ENCODE results near the gene C6orf136.
A peak's percentile ranks its signal among the peaks of the same experiment; 100 is the strongest.

The C6orf136 gene

DNA sequence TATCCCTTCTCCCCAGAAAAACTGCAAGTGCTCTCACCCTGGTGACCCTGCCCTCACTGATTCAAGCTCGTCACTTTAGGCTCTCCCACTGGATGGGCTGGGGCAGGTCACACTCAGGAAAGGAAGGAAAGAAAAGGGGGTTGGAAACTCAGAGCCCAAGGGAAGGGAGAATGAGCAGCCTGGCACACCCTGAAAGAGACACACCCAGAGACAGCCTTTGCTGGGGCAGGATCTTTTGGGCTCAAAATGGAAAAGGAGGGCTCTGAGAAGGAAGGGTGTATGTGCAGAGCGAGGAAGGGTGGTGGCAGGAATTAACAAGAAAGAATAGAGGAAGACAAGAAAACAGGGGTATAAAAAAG, 37.0 kb downstream of the C6orf136 start:
- no peak for DNase-seq (ENCODE audit: low read depth)
- TF ChIP-seq, protein P1, sequence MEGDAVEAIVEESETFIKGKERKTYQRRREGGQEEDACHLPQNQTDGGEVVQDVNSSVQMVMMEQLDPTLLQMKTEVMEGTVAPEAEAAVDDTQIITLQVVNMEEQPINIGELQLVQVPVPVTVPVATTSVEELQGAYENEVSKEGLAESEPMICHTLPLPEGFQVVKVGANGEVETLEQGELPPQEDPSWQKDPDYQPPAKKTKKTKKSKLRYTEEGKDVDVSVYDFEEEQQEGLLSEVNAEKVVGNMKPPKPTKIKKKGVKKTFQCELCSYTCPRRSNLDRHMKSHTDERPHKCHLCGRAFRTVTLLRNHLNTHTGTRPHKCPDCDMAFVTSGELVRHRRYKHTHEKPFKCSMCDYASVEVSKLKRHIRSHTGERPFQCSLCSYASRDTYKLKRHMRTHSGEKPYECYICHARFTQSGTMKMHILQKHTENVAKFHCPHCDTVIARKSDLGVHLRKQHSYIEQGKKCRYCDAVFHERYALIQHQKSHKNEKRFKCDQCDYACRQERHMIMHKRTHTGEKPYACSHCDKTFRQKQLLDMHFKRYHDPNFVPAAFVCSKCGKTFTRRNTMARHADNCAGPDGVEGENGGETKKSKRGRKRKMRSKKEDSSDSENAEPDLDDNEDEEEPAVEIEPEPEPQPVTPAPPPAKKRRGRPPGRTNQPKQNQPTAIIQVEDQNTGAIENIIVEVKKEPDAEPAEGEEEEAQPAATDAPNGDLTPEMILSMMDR (IDR thresholded peaks at IDR 0.05; ENCODE audit: low read depth, low read length, missing control alignments), result no peak
- in situ Hi-C loops (cut with HindIII; ENCODE audit: low sequenced_read_pairs), result no loop called here
- H3K4me3 ChIP-seq (ENCODE audit: low read depth, low read length), result peak overlapping the region; percentile 94

DNA sequence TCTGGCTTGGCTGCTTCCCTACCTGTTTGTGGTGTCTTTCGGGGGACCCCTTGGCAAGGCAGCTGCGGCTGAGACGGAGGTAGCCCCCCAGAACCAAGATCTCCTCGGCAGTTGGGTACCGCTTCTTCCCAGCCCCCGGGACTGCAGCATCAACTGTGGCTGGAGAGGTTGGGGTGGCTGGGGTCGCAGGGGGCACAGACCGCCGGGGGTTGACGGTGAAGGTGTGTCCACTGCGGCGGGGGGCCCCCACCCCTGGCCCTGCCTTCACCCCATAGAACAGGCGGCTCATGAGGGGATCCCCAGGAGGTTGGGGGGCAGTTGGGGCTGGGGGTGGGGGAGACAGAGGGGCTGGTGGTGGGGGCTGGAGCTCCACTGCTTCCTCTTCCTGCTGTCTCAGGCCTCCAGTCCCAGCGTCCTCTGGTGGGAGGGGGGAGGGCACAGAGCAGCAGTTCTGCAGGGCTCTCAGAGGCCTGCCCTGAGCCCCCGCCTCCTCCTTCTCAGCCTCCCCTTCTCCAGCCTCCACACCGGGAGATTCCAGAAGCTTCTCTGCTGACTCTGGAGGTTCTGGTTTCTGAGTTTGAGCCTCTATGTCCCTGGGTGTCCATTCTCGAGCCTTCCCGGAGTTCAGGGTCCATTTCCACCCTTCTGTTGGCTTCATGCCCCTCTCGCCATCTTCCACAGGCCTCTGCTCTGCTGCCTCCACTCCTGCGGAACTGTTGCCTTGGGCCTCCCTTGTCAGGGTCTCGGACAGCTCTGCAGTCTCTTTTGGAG, 37.6 kb downstream of the C6orf136 start:
- DNase-seq (ENCODE audit: low read depth), result no peak
- peak overlapping the region; percentile 94 for H3K4me3 ChIP-seq (ENCODE audit: low read depth, low read length)

DNA sequence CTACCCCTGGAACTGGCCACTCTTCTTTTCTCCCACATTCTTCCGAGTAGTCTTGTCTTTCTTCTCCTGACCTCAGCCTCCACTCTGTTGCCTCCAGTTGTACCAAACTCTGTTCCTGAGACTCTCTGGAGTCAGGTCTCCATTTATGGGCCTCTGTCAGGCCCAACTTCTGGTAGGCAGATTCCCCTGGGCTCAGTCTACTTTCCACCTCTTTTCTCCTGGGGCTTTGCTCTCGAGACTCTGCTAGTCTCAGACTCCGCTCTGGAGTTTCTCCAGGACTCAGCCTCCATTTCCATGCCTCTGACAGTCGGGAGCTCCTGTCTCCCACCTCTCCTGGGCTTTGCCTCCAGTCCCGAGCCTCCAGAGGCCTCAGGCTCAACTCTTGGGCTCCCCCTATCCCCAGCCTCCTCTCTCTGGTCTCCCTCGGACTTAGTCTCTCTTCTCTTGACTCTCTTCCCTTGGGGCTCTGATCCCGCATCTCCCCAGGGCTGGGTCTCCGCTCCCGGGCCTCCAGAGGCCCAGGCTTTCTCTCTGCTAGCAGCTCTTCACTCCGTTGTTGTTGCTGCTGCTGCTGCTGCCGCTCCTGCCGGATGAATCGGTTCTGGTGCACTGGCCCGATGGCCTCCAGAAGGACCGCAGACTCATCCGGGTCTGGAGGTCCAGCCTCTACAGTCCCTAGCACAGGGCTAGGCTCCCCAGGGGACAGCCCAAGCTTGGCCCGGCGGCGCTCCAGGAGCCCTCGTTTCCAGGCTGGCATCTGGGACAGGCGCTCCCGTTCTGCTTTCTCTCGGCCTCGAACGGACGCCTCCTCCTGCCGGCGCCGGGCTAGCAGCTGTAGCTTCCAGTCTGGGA, 38.5 kb downstream of the C6orf136 start:
- no peak for DNase-seq (ENCODE audit: low read depth)
- H3K4me3 ChIP-seq (ENCODE audit: low read depth, low read length), result peak overlapping the region; percentile 94
- TF ChIP-seq, protein P1 (IDR thresholded peaks at IDR 0.05; ENCODE audit: low read depth, low read length, missing control alignments), result peak; percentile 37
- in situ Hi-C loops (cut with HindIII; ENCODE audit: low sequenced_read_pairs), result no loop called here

More for the DNA sequence above, 37.6 kb downstream of the C6orf136 start:
- in situ Hi-C loops (cut with HindIII; ENCODE audit: low sequenced_read_pairs), result no loop called here
- TF ChIP-seq, protein P1 (IDR thresholded peaks at IDR 0.05; ENCODE audit: low read depth, low read length, missing control alignments), result no peak

DNA sequence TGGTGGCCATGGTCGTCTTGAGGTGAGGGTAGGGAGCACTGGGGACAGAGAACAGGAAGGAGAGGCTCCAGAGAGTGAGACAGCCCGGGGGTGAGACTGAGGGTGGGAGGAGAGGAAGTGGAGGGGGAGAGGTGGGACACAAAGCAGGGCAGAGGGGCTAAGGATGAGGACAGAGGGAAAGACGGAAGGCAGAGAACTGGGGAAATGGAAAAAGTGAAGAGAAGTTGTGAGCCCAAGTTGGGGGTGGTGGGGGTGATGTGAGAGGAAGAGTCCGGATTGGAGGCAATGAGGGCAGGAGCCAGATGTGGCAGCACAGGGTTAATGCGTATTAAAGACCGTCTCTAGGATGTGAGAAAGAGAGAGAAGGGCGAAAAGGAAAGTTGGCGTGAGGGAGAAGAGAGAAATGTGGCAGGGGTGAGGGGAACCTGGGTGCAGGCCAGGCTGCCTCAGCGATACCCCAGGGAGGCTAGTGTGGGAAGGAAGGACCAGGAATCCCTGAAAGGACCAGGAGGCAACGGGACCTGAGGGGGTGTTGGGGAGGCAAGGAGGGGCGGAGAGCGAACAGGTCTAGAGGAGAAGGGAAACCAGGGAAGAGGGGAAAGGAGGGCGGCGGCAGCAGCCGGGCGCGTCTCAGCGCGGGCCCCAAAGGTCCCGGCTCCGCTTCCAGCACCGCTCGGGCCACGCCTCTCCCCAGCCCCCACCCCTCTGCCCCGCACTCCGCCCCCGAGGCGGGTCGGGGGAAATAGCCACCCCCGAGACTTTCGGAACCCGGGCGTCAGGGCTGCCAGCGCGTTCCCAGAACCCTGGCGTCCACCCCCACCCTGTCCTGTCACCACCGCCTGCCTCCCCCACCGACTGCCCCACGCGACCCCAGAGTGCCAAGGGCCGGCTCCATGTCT, 39.3 kb downstream of the C6orf136 start, which contains the start of gene PPP1R18:
TSS of gene PPP1R18 (minus strand) at position 637 of the 899 bp plus-strand sequence. CDS start at position 10, 627 bp downstream.
- no peak for DNase-seq (ENCODE audit: low read depth)
- in situ Hi-C loops (cut with HindIII; ENCODE audit: low sequenced_read_pairs), result no loop called here
- TF ChIP-seq, protein P1 (IDR thresholded peaks at IDR 0.05; ENCODE audit: low read depth, low read length, missing control alignments), result no peak
- peak within 1 kb of the TSS; percentile 94 for H3K4me3 ChIP-seq (ENCODE audit: low read depth, low read length)

DNA sequence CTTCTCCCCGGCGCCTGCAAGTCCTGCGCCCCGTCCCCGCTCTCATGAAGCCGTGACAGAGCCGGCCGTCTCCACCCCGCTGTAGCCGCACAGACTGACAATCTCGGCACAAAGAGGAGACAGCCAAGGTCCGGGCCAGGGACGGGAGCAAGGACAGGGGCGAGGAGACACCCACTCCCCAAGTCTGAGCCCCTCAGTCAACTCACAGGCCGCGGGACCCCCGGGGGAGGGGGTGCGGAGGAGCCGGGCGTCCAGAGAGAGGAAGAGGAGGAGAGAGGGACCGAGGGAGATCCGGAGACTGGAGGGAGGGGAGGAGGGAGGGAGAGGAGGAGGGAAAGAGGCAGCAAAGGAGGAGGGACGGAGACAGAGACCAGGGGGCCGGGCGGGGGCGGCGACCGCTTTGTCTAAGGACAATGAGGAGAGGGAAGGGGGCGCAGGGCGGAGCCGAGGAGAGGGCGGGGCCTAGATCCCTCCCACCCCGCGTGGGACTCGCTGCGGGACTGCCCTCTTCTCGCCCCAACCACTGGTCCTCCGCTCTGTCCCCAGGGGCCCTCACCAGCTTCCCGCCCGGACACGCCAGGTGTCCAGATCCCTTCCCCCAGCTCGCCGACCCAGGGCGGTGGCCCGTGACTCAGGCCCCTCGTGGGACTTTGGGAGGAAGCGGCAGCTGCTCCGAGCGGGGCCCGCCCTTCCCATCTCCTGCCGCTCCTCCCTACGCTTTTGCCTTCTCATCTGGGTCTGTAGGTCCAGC, 40.1 kb downstream of the C6orf136 start:
- DNase-seq (ENCODE audit: low read depth), result peak; percentile 67
- peak overlapping the region; percentile 94 for H3K4me3 ChIP-seq (ENCODE audit: low read depth, low read length)
- in situ Hi-C loops (cut with HindIII; ENCODE audit: low sequenced_read_pairs), result no loop called here
- TF ChIP-seq, protein P1 (IDR thresholded peaks at IDR 0.05; ENCODE audit: low read depth, low read length, missing control alignments), result no peak

Measured in astrocyte of the cerebellum (primary cell).